Transverse colon (tissue), 4 donors: Measurements from ENCODE around the gene STXBP4. TPM values are rescaled to one million over a fixed set of nuclear protein-coding genes. Genes with fewer than 3 reads are reported as not detected.

Experiments
- DNase-seq: peaks from one replicate; pipeline ENCODE4 v3.0.0-alpha.2; 2019
- H3K27ac ChIP-seq, 4 donors: fragments of 200-600 bp; sonication (generic); 2 replicates each; pipeline ENCODE4 v1.5.1; 2016 to 2018; ENCODE audit warnings: inconsistent platforms in 4 of 4
- H3K27me3 ChIP-seq: fragments of 200-600 bp; sonication (generic); 2 replicates; pipeline ENCODE4 v1.5.1; 2017; ENCODE audit warnings: inconsistent platforms
- H3K36me3 ChIP-seq, 4 donors: fragments of 200-600 bp; sonication (generic); 2 replicates each; pipeline ENCODE4 v1.5.1; 2017 to 2019; ENCODE audit warnings: inconsistent platforms in 4 of 4
- H3K4me1 ChIP-seq, 4 donors: fragments of 200-600 bp; sonication (generic); 2 replicates each; pipeline ENCODE4 v1.5.1; 2017 to 2020; ENCODE audit warnings: inconsistent platforms in 4 of 4
- H3K4me3 ChIP-seq, 4 donors: fragments of 200-600 bp; sonication (generic); 1 replicate in 1 of 4; 2 replicates in 3 of 4; pipeline versions ENCODE4 v1.5.1 to v1.6.1; 2017 to 2019; ENCODE audit warnings: inconsistent platforms in 4 of 4
- H3K9me3 ChIP-seq, 2 donors: fragments of 200-600 bp; sonication (generic); 2 replicates each; pipeline ENCODE4 v1.5.1; 2017 to 2019; ENCODE audit warnings: inconsistent platforms in 2 of 2
- EP300 ChIP-seq: sonication (generic); formaldehyde crosslinking; IDR thresholded peaks from one replicate; pipeline ENCODE4 v1.6.1; 2017; ENCODE audit warnings: antibody characterized with exemption, low read depth
- POLR2A ChIP-seq: fragments of 450-650 bp; IDR thresholded peaks from one replicate; pipeline ENCODE4 v1.6.1; 2016; ENCODE audit warnings: antibody characterized with exemption, mild to moderate bottlenecking, moderate library complexity
- POLR2AphosphoS5 ChIP-seq, 3 donors: sonication (generic); formaldehyde crosslinking; IDR thresholded peaks; one replicate each; pipeline ENCODE4 v1.6.1; 2016; ENCODE audit warnings: antibody characterized with exemption in 3 of 3
- WGBS, 2 donors: methylation state at CpG; one replicate each; pipeline ENCODE4 v1.1.5; 2018; ENCODE audit warnings: low coverage in 1 of 2; 5-methylcytosine and 5-hydroxymethylcytosine counted together
- in situ Hi-C, 4 donors: fragments of 200-750 bp; cut with MboI; loops; one replicate each; pipeline versions ENCODE4 v1.15.0 to v1.15.1; 2017; ENCODE audit warnings: low sequenced_read_pairs in 3 of 4, low pct_ligation_motif_present in 1 of 4, low pct_unique_long_range_greater_than_20kb in 1 of 4
- intact Hi-C: fragments of 100-400 bp; cut with DNase I; formaldehyde crosslinking; loops from one replicate; pipeline ENCODE4 v1.15.1; 2023; ENCODE audit warnings: low total_unique reads
- total RNA-seq, 4 donors: library from RNA; depleted of rRNA; stranded (reverse); fragments of >200 nt; gene quantifications; one replicate each; pipeline ENCODE4 v1.1.0, GENCODE V29; 2016
- TF ChIP-seq, protein P1 (sequence below), 5 experiments: fragments of 200-600 bp in 3 of 5; fragments of 450-650 bp in 2 of 5; sonication (generic) in 3 of 5; IDR thresholded peaks; 1 replicate in 2 of 5; 2 replicates in 3 of 5; pipeline ENCODE4 v1.5.1; 2016 to 2017; ENCODE audit warnings: antibody characterized with exemption in 5 of 5, inconsistent platforms in 3 of 5, mild to moderate bottlenecking in 2 of 5, moderate library complexity in 1 of 5

STXBP4 gene
- total RNA-seq, 4 donors from 2014 or later, result 1.4 to 16.2 (median 4.4) TPM

DNA sequence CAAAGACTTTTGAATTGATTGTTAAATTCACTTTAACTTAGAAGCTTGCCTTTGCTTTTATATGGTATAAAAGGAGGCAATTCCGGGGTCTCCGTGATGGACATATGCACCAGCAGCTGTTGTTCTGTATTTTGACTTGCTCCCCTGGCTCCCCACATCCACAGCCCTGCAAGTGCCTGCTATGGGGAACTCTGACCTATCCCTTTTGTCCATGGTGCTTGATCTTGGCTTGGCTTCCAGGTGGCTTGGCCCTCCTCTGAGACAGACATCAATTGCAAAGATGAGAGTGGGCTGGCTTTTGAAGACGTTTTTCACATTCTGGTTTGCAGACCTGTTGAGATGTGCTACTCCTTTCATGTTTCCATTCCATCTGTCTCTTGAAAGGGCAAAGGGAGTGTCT, 41.0 kb upstream of the STXBP4 start:
- H3K27ac ChIP-seq, result no peak overlapping the region
- 76 to 94% methylated on average over 3 of the region's 3 CpGs for WGBS, 2 donors
- H3K27me3 ChIP-seq, result no peaks in the 10 kb centered on the region
- intact Hi-C loops, result no loop called here
- no peaks in the 10 kb centered on the region for H3K9me3 ChIP-seq
- TF ChIP-seq POLR2A (no peak), EP300 (no peak), POLR2AphosphoS5 (IDR thresholded peaks at IDR 0.05) (no peak)
- TF ChIP-seq, protein P1, sequence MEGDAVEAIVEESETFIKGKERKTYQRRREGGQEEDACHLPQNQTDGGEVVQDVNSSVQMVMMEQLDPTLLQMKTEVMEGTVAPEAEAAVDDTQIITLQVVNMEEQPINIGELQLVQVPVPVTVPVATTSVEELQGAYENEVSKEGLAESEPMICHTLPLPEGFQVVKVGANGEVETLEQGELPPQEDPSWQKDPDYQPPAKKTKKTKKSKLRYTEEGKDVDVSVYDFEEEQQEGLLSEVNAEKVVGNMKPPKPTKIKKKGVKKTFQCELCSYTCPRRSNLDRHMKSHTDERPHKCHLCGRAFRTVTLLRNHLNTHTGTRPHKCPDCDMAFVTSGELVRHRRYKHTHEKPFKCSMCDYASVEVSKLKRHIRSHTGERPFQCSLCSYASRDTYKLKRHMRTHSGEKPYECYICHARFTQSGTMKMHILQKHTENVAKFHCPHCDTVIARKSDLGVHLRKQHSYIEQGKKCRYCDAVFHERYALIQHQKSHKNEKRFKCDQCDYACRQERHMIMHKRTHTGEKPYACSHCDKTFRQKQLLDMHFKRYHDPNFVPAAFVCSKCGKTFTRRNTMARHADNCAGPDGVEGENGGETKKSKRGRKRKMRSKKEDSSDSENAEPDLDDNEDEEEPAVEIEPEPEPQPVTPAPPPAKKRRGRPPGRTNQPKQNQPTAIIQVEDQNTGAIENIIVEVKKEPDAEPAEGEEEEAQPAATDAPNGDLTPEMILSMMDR (IDR thresholded peaks at IDR 0.05), result no peak
- in situ Hi-C loops, result no loop called here
- H3K36me3 ChIP-seq, result peaks cover 0 to 7% (median 0%) of the 10 kb centered on the region in 4 donors
- peaks cover 0 to 5% (median 0%) of the 10 kb centered on the region in 4 donors for H3K4me1 ChIP-seq
- no peak overlapping the region for H3K4me3 ChIP-seq
- no peak for DNase-seq

DNA sequence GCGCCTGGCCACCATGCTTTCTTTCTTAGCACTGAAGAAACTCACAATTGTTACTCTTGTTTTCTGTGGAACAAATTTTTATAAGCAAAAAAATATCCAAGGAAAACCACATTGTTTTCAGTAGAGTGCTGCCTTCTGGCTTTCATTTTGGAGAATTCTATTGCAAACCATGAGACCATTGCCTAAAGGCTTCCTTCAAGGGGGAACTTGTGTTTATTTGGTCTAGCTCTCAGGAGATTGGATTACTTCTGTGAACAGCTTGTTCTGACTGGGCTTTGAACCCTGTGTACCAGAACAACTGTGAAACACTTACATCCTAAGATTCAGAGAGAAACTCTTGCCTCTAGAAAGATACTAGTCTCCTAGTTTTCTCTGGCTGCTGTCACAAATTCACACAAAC, 35.9 kb upstream of the STXBP4 start:
- Histone ChIP-seq H3K27me3 (no peaks in the 10 kb centered on the region), H3K27ac (peak overlapping the region in 1 of 4 donors; percentile 44), H3K9me3 (no peaks in the 10 kb centered on the region), H3K36me3 (peaks cover 0 to 7% (median 0%) of the 10 kb centered on the region in 4 donors), H3K4me1 (peaks cover 0 to 20% (median 9%) of the 10 kb centered on the region in 4 donors), H3K4me3 (no peak overlapping the region)
- in situ Hi-C loops (no loop called here), intact Hi-C loops (no loop called here)
- WGBS, 2 donors, result 83% methylated on average over 1 of the region's 1 CpG; no CpG with 5 or more reads in 1 of the 2 donors
- DNase-seq, result no peak
- TF ChIP-seq, protein P1 (IDR thresholded peaks at IDR 0.05), result no peak
- TF ChIP-seq POLR2A, result no peak
- TF ChIP-seq POLR2AphosphoS5 (IDR thresholded peaks at IDR 0.05), result no peak
- TF ChIP-seq EP300, result no peak

DNA sequence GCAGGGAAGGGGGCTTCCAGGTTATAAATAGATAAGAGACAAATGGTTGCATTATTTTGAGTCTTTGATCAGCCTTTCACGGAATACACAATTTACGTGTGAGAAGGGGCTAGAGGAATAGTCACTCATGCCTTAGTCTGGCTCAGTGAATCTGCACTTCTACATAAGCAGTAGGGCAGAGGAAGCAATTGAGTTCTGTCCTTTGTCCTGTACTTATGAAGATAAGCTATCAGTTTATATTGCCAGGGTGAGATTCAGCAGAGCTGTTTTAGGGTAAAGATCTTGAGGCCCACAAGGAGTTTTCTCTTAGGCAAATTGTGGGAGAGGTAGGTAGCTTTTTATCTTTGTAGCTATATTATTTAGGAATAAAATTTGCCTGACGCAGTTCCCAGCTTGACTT, 34.6 kb upstream of the STXBP4 start:
- Histone ChIP-seq H3K4me3 (no peak overlapping the region), H3K9me3 (no peaks in the 10 kb centered on the region), H3K27ac (peak overlapping the region; percentile 8 to 62 (median 52)), H3K36me3 (peaks cover 0 to 7% (median 0%) of the 10 kb centered on the region in 4 donors), H3K4me1 (peaks cover 0 to 20% (median 9%) of the 10 kb centered on the region in 4 donors), H3K27me3 (no peaks in the 10 kb centered on the region)
- intact Hi-C loops, result no loop called here
- TF ChIP-seq EP300 (no peak), POLR2A (no peak), POLR2AphosphoS5 (IDR thresholded peaks at IDR 0.05) (peak in 1 of 3 donors; percentile 19)
- TF ChIP-seq, protein P1 (IDR thresholded peaks at IDR 0.05), result no peak
- WGBS, 2 donors, result 48 to 51% methylated on average over 3 of the region's 3 CpGs
- DNase-seq, result no peak
- in situ Hi-C loops, result no loop called here

DNA sequence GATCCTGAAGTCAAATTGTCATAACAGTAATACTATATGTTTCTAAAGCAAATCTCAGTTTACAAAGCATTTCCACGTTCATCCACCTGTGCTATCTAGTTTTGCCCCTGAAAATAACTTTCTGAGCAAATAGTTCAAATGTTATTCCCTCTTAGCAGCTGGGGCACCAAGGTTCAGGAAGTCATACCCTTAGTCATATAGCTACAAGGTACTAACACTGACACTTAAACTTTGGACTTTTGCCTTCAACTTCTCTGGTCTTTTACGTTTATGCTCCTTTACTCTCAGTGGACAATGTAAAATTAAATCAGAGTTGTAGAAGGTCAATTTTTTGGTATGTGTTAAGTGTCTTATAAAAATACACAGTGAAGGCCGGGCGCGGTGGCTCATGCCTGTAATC, 33.1 kb upstream of the STXBP4 start:
- Histone ChIP-seq H3K27ac (peak overlapping the region; percentile 8 to 62 (median 52)), H3K9me3 (no peaks in the 10 kb centered on the region), H3K36me3 (peaks cover 0 to 4% (median 0%) of the 10 kb centered on the region in 4 donors), H3K4me3 (no peak overlapping the region), H3K4me1 (peaks cover 0 to 20% (median 7%) of the 10 kb centered on the region in 4 donors), H3K27me3 (no peaks in the 10 kb centered on the region)
- intact Hi-C loops (no loop called here), in situ Hi-C loops (no loop called here)
- TF ChIP-seq EP300 (no peak), POLR2A (no peak), POLR2AphosphoS5 (IDR thresholded peaks at IDR 0.05) (no peak)
- TF ChIP-seq, protein P1 (IDR thresholded peaks at IDR 0.05), result no peak
- no peak for DNase-seq
- 73 to 77% methylated on average over 4 to 5 of the region's 5 CpGs for WGBS, 2 donors
